ENCODE results near the gene DISP3.

Gene DISP3

DNA sequence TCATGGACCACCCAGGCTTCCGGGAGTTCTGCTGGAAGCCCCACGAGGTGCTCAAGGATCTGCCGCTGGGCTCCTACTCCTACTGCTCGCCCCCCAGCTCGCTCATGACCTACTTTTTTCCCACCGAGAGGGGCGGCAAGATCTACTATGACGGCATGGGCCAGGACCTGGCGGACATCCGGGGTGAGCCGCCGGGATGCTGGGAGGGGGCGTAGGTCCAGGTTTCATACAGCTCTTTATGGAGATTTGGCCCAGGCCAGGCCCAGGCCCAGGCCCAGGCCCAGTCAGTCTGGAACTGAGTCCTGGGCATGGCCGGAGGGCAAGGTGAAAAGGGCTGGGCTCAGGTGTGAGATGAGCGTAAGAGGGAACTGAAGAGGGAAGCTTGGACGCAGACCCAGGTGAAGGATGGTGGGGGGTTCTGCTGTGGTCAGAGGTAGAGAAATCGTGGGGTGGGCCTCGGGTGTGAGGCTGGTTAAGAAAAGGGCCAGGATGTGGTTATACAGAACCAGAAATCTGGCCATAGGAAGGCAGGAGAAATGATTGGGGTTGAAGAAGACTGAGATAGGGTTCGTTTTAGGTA, 23.0 kb downstream of the DISP3 start:
- H3K4me3 ChIP-seq (ENCODE audit: low read depth, low read length, poor library complexity, severe bottlenecking) = no peak overlapping the region
- H3K9me2 ChIP-seq (ENCODE audit: low read depth, low read length) = no peaks in the 10 kb centered on the region
- no peaks in the 10 kb centered on the region for H3K79me2 ChIP-seq (ENCODE audit: insufficient read depth, low read length)
- no peak overlapping the region for H3K9ac ChIP-seq (ENCODE audit: low read length)
- H3K9me3 ChIP-seq (ENCODE audit: low read length) = peaks cover 20% of the 10 kb centered on the region
- TF ChIP-seq, protein P1, sequence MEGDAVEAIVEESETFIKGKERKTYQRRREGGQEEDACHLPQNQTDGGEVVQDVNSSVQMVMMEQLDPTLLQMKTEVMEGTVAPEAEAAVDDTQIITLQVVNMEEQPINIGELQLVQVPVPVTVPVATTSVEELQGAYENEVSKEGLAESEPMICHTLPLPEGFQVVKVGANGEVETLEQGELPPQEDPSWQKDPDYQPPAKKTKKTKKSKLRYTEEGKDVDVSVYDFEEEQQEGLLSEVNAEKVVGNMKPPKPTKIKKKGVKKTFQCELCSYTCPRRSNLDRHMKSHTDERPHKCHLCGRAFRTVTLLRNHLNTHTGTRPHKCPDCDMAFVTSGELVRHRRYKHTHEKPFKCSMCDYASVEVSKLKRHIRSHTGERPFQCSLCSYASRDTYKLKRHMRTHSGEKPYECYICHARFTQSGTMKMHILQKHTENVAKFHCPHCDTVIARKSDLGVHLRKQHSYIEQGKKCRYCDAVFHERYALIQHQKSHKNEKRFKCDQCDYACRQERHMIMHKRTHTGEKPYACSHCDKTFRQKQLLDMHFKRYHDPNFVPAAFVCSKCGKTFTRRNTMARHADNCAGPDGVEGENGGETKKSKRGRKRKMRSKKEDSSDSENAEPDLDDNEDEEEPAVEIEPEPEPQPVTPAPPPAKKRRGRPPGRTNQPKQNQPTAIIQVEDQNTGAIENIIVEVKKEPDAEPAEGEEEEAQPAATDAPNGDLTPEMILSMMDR (IDR thresholded peaks at IDR 0.05; ENCODE audit: low read length) = no peak
- TF ChIP-seq EZH2 (IDR thresholded peaks at IDR 0.05; ENCODE audit: borderline replicate concordance, low read length) = no peak
- H3F3A ChIP-seq (ENCODE audit: insufficient read depth, low read length) = no peaks in the 10 kb centered on the region
- H3K36me3 ChIP-seq (ENCODE audit: insufficient read depth, low read length) = no peaks in the 10 kb centered on the region
- H3K4me2 ChIP-seq (ENCODE audit: low read length) = no peak overlapping the region
- H4K20me1 ChIP-seq (ENCODE audit: insufficient read depth, low read length) = no peaks in the 10 kb centered on the region
- H3K27ac ChIP-seq (ENCODE audit: low read depth, low read length, poor library complexity, severe bottlenecking) = no peak overlapping the region
- H2AFZ ChIP-seq (ENCODE audit: low read length) = no peak overlapping the region
- H3K4me1 ChIP-seq (ENCODE audit: insufficient read depth, low read length, severe bottlenecking) = no peaks in the 10 kb centered on the region
- no peaks in the 10 kb centered on the region; the same call in 1 of the 2 replicates for H3K27me3 ChIP-seq (ENCODE audit: insufficient read depth, low read length)

DNA sequence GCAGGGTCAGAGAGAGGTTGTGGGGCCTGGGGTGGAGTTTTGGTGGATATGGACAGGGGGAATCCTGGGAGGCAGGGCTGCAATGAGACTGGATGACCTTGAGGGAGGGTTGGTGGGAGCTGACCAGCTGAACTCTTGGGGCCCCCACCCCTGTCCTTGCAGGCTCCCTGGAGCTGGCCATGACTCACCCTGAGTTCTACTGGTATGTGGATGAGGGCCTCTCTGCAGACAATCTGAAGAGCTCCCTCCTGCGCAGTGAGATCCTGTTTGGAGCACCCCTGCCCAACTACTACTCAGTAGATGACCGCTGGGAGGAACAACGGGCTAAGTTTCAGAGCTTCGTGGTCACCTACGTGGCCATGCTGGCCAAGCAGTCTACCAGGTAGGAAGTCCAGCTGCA, 23.6 kb downstream of the DISP3 start:
- no peaks in the 10 kb centered on the region for H4K20me1 ChIP-seq (ENCODE audit: insufficient read depth, low read length)
- no peak overlapping the region for H3K4me2 ChIP-seq (ENCODE audit: low read length)
- H3K79me2 ChIP-seq (ENCODE audit: insufficient read depth, low read length) = no peaks in the 10 kb centered on the region
- no peaks in the 10 kb centered on the region; the same call in 1 of the 2 replicates for H3K27me3 ChIP-seq (ENCODE audit: insufficient read depth, low read length)
- no peak overlapping the region for H3K4me3 ChIP-seq (ENCODE audit: low read depth, low read length, poor library complexity, severe bottlenecking)
- peaks cover 20% of the 10 kb centered on the region for H3K9me3 ChIP-seq (ENCODE audit: low read length)
- H3K36me3 ChIP-seq (ENCODE audit: insufficient read depth, low read length) = no peaks in the 10 kb centered on the region
- no peaks in the 10 kb centered on the region for H3F3A ChIP-seq (ENCODE audit: insufficient read depth, low read length)
- no peak overlapping the region for H2AFZ ChIP-seq (ENCODE audit: low read length)
- no peaks in the 10 kb centered on the region for H3K4me1 ChIP-seq (ENCODE audit: insufficient read depth, low read length, severe bottlenecking)
- no peaks in the 10 kb centered on the region for H3K9me2 ChIP-seq (ENCODE audit: low read depth, low read length)
- H3K27ac ChIP-seq (ENCODE audit: low read depth, low read length, poor library complexity, severe bottlenecking) = no peak overlapping the region
- no peak for TF ChIP-seq EZH2 (IDR thresholded peaks at IDR 0.05; ENCODE audit: borderline replicate concordance, low read length)
- TF ChIP-seq, protein P1 (IDR thresholded peaks at IDR 0.05; ENCODE audit: low read length) = no peak
- H3K9ac ChIP-seq (ENCODE audit: low read length) = no peak overlapping the region

DNA sequence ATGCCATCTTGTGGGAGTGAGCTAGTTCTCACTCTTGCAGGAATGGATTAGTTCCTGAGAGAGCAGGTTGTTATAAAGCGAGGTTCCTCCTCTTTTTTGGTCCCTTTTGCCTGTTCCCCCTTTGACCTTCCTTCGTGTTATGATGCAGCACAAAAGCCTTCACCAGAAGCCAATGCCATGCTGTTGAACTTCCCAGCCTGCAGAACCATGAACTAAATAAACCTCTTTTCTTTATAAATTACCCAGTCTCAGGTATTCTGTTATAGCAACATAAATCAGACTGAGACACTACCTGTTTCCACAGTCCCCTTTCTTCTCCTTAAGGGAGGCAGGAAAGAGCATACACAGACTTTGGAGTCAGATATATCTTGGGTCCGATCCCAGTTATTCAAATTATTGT, 25.6 kb downstream of the DISP3 start:
- H4K20me1 ChIP-seq (ENCODE audit: insufficient read depth, low read length) = no peaks in the 10 kb centered on the region
- H3K4me1 ChIP-seq (ENCODE audit: insufficient read depth, low read length, severe bottlenecking) = no peaks in the 10 kb centered on the region
- no peak overlapping the region for H3K4me3 ChIP-seq (ENCODE audit: low read depth, low read length, poor library complexity, severe bottlenecking)
- no peaks in the 10 kb centered on the region for H3K9me2 ChIP-seq (ENCODE audit: low read depth, low read length)
- no peaks in the 10 kb centered on the region for H3K36me3 ChIP-seq (ENCODE audit: insufficient read depth, low read length)
- peaks cover 20% of the 10 kb centered on the region for H3K9me3 ChIP-seq (ENCODE audit: low read length)
- no peak overlapping the region for H3K4me2 ChIP-seq (ENCODE audit: low read length)
- H3K27ac ChIP-seq (ENCODE audit: low read depth, low read length, poor library complexity, severe bottlenecking) = no peak overlapping the region
- TF ChIP-seq, protein P1 (IDR thresholded peaks at IDR 0.05; ENCODE audit: low read length) = no peak
- TF ChIP-seq EZH2 (IDR thresholded peaks at IDR 0.05; ENCODE audit: borderline replicate concordance, low read length) = no peak
- no peaks in the 10 kb centered on the region for H3F3A ChIP-seq (ENCODE audit: insufficient read depth, low read length)
- no peaks in the 10 kb centered on the region for H3K79me2 ChIP-seq (ENCODE audit: insufficient read depth, low read length)
- H2AFZ ChIP-seq (ENCODE audit: low read length) = no peak overlapping the region
- no peak overlapping the region for H3K9ac ChIP-seq (ENCODE audit: low read length)
- no peaks in the 10 kb centered on the region; the same call in 1 of the 2 replicates for H3K27me3 ChIP-seq (ENCODE audit: insufficient read depth, low read length)

Measured in OCI-LY1 (cell line).